AG09319 (cell line): Measurements from ENCODE around the gene POU5F1.
"Not testable (repeated sequence)": the region's sequence is repeated elsewhere in the genome, so short reads cannot be mapped to it uniquely, and the experiment has no call there.

Source experiments
- DNase-seq: peaks from one replicate; pipeline ENCODE4 v3.0.0-alpha.2; 2010; ENCODE audit warnings: low read depth; ENCODE audit errors: extremely low read depth
- CTCF ChIP-seq: IDR thresholded peaks from 2 replicates; pipeline ENCODE4 v1.5.1; 2011; ENCODE audit warnings: low read depth, mild to moderate bottlenecking, inconsistent platforms, low read length, moderate library complexity

The POU5F1 gene

GRCh38 chr6:31172973-31173384 lies 2.5 kb upstream of the POU5F1 start:
- no peak for DNase-seq
- TF ChIP-seq CTCF: no peak

GRCh38 chr6:31171931-31172905 lies 1.7 kb upstream of the POU5F1 start:
- no peak for DNase-seq
- TF ChIP-seq CTCF: no peak

GRCh38 chr6:31170987-31171671 lies 647 bp upstream of the POU5F1 start:
- TF ChIP-seq CTCF: no peak
- DNase-seq: no peak

- DNase-seq: not testable (repeated sequence)
These were observed 453 bp downstream of the POU5F1 start for GRCh38 chr6:31169858-31170599.

GRCh38 chr6:31169123-31169857 lies 1.2 kb downstream of the POU5F1 start:
- DNase-seq: no peak

GRCh38 chr6:31168606-31169005 lies 1.9 kb downstream of the POU5F1 start:
- TF ChIP-seq CTCF: no peak
- no peak for DNase-seq

More at GRCh38 chr6:31169123-31169857, 1.2 kb downstream of the POU5F1 start:
- no peak for TF ChIP-seq CTCF

- no peak for TF ChIP-seq CTCF
- no peak for DNase-seq
These were observed 4.5 kb downstream of the POU5F1 start for GRCh38 chr6:31165986-31166385.

GRCh38 chr6:31165064-31165832 lies 5.2 kb downstream of the POU5F1 start:
- not testable (repeated sequence) for DNase-seq

GRCh38 chr6:31164475-31165063 lies 5.9 kb downstream of the POU5F1 start:
- DNase-seq: not testable (repeated sequence)
